Activated CD8-positive, alpha-beta memory T cell treated with anti-CD3 and anti-CD28 coated beads for 4 hours (primary cell): Measurements from ENCODE around the gene SH3GL2.
"Not testable (repeated sequence)": the region's sequence is repeated elsewhere in the genome, so short reads cannot be mapped to it uniquely, and the experiment has no call there.

Experiments used
- DNase-seq, 2 donors: peaks; one replicate each; pipeline ENCODE4 v3.0.0-alpha.2; 2020; ENCODE audit warnings: low read depth in 2 of 2

The SH3GL2 gene

DNA sequence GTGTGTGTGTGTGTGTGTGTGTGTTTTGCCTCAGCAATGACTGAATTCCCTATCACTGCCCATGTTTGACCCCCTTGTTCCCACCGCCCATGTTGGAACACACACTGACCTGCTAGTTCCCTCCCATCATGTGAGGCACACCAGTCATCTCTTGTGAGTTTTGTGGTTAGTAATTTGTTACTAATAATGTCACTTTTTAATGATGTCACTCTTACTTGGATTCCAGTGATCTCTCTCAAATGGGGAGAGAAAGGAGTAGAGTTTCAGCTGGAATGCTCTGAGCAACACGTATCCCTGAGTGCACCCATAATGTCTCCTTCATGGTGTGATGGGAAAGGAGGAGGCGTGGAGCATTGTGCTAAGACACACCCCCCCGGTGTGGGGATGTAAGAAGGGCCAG, 172.6 kb downstream of the SH3GL2 start:
- DNase-seq: no peak

DNA sequence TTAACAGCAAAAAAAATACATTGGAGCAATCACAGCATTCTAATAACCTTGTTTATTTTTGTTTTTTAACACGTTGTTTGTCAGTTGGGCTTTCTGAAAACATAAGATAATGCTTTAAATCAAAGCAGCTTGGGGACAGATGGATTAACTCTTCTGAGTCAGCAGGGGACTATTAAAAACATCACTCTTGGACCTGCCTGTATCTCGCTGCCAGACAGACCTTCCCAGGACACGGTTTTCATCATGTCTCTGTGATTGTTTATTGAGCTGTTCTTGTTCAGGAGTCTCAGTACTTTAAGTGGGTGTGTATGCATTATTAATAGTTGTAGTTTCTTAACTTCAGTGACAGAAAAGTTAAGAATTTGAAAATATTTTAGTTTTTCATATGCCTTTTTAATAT, 173.2 kb downstream of the SH3GL2 start:
- DNase-seq: no peak

DNA sequence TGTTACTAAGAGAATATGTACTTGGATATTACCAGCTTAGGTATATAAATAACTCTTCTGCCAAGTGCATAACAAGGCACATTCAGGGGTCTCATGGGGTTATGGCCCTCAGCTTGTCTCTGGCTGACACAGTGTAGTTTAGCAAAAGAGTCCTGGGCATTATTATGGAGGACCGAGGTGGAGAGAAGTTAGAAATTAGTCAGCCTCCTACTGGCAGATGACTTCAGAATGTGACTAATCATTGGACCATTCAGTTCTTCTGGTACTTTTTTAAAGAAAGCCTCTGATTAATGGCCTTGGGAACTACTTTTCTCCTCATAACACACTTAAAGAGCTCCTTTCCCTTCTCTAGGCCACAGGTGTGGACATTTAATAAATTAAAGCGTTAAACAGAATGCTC, 178.9 kb downstream of the SH3GL2 start:
- DNase-seq: no peak

- no peak for DNase-seq
These were observed 181.4 kb downstream of the SH3GL2 start for GRCh38 chr9:17760250-17760649.

DNA sequence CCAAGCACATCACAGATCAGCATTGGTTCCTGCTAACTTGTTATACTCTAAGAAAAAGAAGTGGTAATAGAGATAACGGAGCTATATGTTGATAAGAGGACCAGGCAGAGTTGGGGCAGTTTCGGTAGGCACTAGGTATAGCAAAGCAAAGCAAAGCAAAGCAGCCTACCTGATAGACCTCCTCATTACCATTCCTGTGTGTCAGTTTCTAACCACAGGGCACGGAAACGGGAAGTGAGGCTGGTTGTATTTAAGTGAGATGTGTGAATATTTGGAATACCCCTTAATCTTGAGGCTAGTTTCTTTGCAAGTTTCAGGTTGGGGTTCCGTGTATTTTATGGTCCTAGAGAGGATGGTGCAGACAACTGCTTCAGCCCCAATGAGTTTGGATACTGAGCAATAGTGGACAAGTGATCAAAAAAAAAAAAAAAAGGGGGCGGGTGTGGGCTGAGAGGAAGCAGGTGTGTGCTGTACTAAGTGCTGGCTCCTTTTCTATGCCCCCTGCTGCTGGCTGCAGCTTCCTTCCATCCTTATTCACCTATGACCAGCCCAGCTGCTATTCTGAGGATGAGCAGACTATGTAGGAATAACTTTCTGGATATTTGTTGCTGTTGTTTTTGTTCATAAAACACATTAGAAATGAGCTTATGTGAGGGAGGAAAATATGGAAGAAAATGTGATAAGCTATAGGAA, 183.3 kb downstream of the SH3GL2 start:
- no peak for DNase-seq

DNA sequence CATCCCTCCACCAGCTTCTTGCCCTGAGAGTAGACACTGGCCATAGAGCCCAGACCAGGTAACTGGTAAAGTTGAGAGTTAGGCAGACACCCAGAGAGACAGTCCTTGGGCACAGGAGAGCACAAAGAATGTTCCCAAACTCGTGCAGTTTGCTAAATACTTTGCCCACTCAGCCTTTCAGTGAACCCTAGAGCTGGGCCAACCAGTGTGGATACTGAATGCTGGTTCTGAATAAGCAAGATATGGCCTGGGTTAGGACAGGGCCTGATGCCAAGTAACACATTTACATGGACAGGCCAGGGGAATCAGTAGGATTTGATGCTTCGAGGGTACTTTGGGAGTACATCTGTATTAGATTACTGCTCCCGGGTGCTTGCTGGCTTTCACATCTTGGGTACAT, 185.4 kb downstream of the SH3GL2 start:
- DNase-seq: no peak

- not testable (repeated sequence) for DNase-seq
These were observed 186.3 kb downstream of the SH3GL2 start for GRCh38 chr9:17765131-17765530.

GRCh38 chr9:17772223-17772622, 193.4 kb downstream of the SH3GL2 start:
- DNase-seq: no peak

DNA sequence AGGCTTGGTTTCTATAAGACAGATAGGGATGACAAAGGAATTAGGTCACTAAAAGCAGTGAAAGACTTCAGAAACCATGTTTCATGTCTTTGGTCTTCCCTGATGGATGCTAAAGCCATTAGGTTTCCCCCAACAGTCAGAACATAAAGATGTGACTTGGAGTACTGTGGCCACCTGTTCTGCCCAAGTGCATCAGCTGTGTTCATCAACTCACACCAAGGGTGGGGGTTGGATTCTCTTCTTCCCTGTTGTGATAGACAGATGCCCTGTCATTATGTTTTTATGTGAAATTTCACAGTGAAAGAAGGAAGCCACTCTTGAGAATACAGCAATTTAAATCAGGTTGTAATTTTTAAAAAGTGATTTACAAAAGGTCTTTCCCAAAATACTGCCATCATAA, 196.8 kb downstream of the SH3GL2 start:
- DNase-seq: no peak

- no peak for DNase-seq
These were observed 197.9 kb downstream of the SH3GL2 start for GRCh38 chr9:17776735-17777134.

DNA sequence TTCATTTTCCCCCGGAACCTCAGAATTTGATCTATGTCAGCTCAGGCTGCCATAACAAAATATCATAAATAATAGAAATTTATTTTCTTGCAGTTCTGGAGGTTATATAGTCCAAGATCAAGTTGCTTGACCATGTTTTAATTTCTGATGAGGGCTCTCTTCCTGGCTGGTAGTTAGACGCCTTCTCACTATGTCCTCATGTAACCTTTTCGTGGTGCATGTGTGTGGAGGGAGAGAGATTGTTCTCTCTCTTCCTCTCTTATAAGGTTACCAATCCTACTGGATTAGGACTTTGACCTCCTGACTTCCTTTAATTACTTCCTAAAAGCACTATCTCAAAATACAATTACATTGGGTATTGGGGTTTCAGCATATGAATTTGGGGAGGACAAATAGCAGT, 198.6 kb downstream of the SH3GL2 start:
- no peak for DNase-seq

DNA sequence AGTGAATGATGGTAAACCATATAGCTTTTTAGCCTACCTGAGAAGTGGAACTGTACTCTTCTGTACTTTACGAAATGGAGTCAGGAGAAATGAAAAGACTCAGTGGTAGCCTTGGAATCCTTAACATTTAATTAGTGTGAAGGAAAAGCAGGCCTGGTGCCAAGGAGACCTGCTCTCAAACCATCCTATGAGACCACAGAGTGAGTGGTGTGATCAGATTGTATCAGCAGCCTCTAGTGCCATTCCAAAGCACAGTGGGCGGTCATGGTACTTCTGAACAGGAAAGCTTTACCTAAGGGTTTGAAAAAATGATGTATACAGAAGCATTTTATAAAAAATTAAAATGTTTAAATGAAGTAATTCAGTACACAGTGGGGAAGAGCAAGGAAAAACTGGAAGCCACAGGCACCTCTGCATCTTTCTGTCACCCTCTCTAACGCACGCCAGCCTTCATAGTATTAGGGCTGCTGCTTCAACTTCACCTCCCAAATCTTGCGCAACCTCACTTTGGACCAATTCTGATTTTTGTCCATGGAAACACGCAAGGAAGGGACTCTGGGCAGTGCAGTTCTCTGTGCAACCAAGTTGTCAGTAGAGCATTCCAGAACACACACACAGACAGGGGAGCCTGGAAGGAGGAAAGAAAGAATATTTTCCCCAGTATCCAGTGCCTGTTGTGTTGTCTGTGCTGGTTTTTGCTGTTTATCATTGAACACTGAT, 203.7 kb downstream of the SH3GL2 start:
- DNase-seq: no peak

- no peak for DNase-seq
These were observed 204.4 kb downstream of the SH3GL2 start for GRCh38 chr9:17783227-17783626.

- DNase-seq: no peak
These were observed 210.4 kb downstream of the SH3GL2 start for GRCh38 chr9:17789316-17789715.

GRCh38 chr9:17793713-17794622, 215.1 kb downstream of the SH3GL2 start:
- no peak for DNase-seq

- DNase-seq: no peak
These were observed 216.9 kb downstream of the SH3GL2 start for GRCh38 chr9:17795744-17796143.

- no peak for DNase-seq
These were observed 220.5 kb downstream of the SH3GL2 start for GRCh38 chr9:17799369-17799768.

GRCh38 chr9:17800418-17800817, 221.6 kb downstream of the SH3GL2 start:
- DNase-seq: no peak

GRCh38 chr9:17802249-17802857, 223.5 kb downstream of the SH3GL2 start:
- no peak for DNase-seq

DNA sequence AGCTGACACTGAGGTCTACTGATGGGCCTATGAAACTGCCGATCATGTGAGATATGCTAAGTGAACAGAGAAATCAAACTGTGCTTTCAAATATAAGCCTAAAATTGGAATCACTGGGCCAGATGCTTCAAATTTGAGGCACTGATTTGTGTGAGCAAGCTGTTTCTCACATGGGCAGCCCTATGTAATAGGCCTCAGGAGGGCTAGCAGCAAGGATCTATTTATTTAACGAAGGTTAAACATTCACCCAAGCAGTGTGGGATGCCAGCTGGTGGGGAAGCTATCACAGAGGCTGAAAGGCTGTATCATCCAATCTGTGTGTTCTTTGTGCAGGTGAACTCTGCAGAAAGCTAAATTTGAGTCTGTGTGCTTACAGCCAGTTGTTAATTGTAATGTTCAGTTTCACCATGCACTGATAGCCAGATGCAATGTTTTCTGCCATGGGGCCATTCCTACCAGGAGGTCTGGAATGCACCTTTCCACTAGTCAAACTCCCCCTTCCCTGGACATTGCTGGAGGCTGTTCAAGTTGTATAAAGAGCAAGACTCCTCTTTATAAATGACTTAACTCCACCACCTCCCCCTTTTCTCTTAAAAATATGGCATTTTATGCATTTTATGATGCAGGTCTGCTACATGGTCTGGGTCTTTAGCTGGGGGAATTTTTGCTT, 228.9 kb downstream of the SH3GL2 start:
- DNase-seq: no peak

GRCh38 chr9:17810317-17810716, 231.5 kb downstream of the SH3GL2 start:
- no peak for DNase-seq
